ENCODE measurements around the gene RABEP2. TPM values are rescaled to one million over a fixed set of nuclear protein-coding genes. Genes with fewer than 3 reads are reported as not detected.

Gene RABEP2
- polyA plus RNA-seq, 12 donors: 8.8 to 26.8 (median 12.7) TPM; not detected in 1

GRCh38 chr16:28858421-28858820, 66.6 kb downstream of the RABEP2 start:
- no peak for DNase-seq

Other genes with a start within 250 kb of the RABEP2 start
- 100 to 1,000 TPM in 10 of 12 donors, 10 to 100 TPM in 1, not detected in 1; 86.4 to 613 (median 309) TPM for gene EIF3C, start 213.8 kb downstream of the RABEP2 start, polyA plus RNA-seq (ENCODE audit: insufficient read length in 12 of 12)
- gene NPIPB9, start 173.5 kb downstream of the RABEP2 start, polyA plus RNA-seq (ENCODE audit: insufficient read length in 12 of 12): 1 to 10 TPM in 8 of 12 donors, under 1 TPM in 3, not detected in 1; 0.37 to 6.8 (median 1.7) TPM
- 100 to 1,000 TPM in 2 of 12 donors, 10 to 100 TPM in 9, not detected in 1; 56.0 to 174 (median 71.2) TPM for gene ATXN2L, start 102.2 kb downstream of the RABEP2 start, polyA plus RNA-seq (ENCODE audit: insufficient read length in 12 of 12)
- gene TUFM, start 78.9 kb downstream of the RABEP2 start, polyA plus RNA-seq (ENCODE audit: insufficient read length in 12 of 12): 100 to 1,000 TPM in 11 of 12 donors, not detected in 1; 108 to 176 (median 142) TPM
- gene SH2B1, start 61.4 kb downstream of the RABEP2 start, polyA plus RNA-seq (ENCODE audit: insufficient read length in 12 of 12): 10 to 100 TPM in 11 of 12 donors, not detected in 1; 30.0 to 75.8 (median 43.5) TPM
- gene ATP2A1, start 46.8 kb downstream of the RABEP2 start, polyA plus RNA-seq (ENCODE audit: insufficient read length in 12 of 12): 100 to 1,000 TPM in 11 of 12 donors, not detected in 1; 149 to 964 (median 352) TPM
- 1 to 10 TPM in 1 of 12 donors, under 1 TPM in 8, not detected in 3; 0.14 to 2.3 (median 0.28) TPM for gene CD19, start 6.7 kb upstream of the RABEP2 start, polyA plus RNA-seq (ENCODE audit: insufficient read length in 12 of 12)
- gene NFATC2IP, start 25.7 kb upstream of the RABEP2 start, polyA plus RNA-seq (ENCODE audit: insufficient read length in 12 of 12): 10 to 100 TPM in 11 of 12 donors, not detected in 1; 14.1 to 46.1 (median 24.3) TPM
- 10 to 100 TPM in 11 of 12 donors, not detected in 1; 17.3 to 29.0 (median 20.6) TPM for gene SPNS1, start 49.5 kb upstream of the RABEP2 start, polyA plus RNA-seq (ENCODE audit: insufficient read length in 12 of 12)
- 10 to 100 TPM in 1 of 12 donors, 1 to 10 TPM in 9, not detected in 2; 2.0 to 10.2 (median 2.5) TPM for gene LAT, start 59.8 kb upstream of the RABEP2 start, polyA plus RNA-seq (ENCODE audit: insufficient read length in 12 of 12)

Data from muscle of arm (tissue), 12 donors.